ENCODE results near the gene BYSL. TPM values are rescaled to one million over a fixed set of nuclear protein-coding genes. Genes with fewer than 3 reads are reported as not detected.

BYSL gene
- total and polyA plus RNA-seq, 9 of the 15 experiments (the other 6 are each of a cell fraction or from before 2014, with no cell fraction given) = 22.2 to 92.3 (median 53.4) TPM

GRCh38 chr6:41920921-41921711 lies at the start of gene BYSL, which contains the start of gene MED20 (continued):
- TF ChIP-seq ZNF764 (CRISPR knock-in tag; IDR thresholded peaks at IDR 0.05; ENCODE audit: low read depth) (0 out of 2 replicates have a peak, but pooled peaks have one; percentile 7), DACH1 (IDR thresholded peaks at IDR 0.05; ENCODE audit: partially characterized antibody) (no peak), ADNP (tag; IDR thresholded peaks at IDR 0.05) (no peak), RBBP5 (IDR thresholded peaks at IDR 0.05; ENCODE audit: borderline replicate concordance, insufficient read depth, low read length, poor library complexity, severe bottlenecking) (peak; percentile 90), CCAR2 (IDR thresholded peaks at IDR 0.05; ENCODE audit: low read depth, low read length) (no peak), POLR2B (IDR thresholded peaks at IDR 0.05; ENCODE audit: low read depth, partially characterized antibody) (no peak), E2F1 (CRISPR knock-in tag; IDR thresholded peaks at IDR 0.05) (peak; percentile 88), ZNF217 (CRISPR knock-in tag; IDR thresholded peaks at IDR 0.05) (no peak), CTBP1 (IDR thresholded peaks at IDR 0.05; ENCODE audit: borderline replicate concordance) (peak; percentile 69; the same call in 1 of the 2 replicates), HDAC1 (IDR thresholded peaks at IDR 0.05) (peak; percentile 92 to 99; a peak in 3 of 4 replicates), ZNF511 (CRISPR knock-in tag; IDR thresholded peaks at IDR 0.05) (peak; percentile 85; the same call in 1 of the 2 replicates), NRF1 (conservative IDR thresholded peaks at IDR 0.05 in 1 of 2, IDR thresholded peaks at IDR 0.05 in 1 of 2) (peak; percentile 97), SETDB1 (IDR thresholded peaks at IDR 0.05; ENCODE audit: low read length) (no peak), BCL6 (CRISPR knock-in tag; IDR thresholded peaks at IDR 0.05) (no peak), THRA (IDR thresholded peaks at IDR 0.05) (no peak), IRF2 (CRISPR knock-in tag; IDR thresholded peaks at IDR 0.05) (no peak), TAF15 (IDR thresholded peaks at IDR 0.05; ENCODE audit: low read depth, low read length) (no peak), SUPT5H (IDR thresholded peaks at IDR 0.05) (peak; percentile 78), ETV6 (IDR thresholded peaks at IDR 0.05; ENCODE audit: borderline replicate concordance in 1 of 2, low read depth in 2 of 2, low read length in 1 of 2) (no peak), ETV6 (CRISPR knock-in tag; IDR thresholded peaks at IDR 0.05; ENCODE audit: borderline replicate concordance) (no peak), USF1 (CRISPR knock-in tag; IDR thresholded peaks at IDR 0.05) (peak; percentile 57), HCFC1 (IDR thresholded peaks at IDR 0.05; ENCODE audit: low read depth, low read length) (peak; percentile 81), ZNF24 (IDR thresholded peaks at IDR 0.05) (no peak), ATF6 (CRISPR knock-in tag; IDR thresholded peaks at IDR 0.05) (peak; percentile 87; the same call in 1 of the 2 replicates)
